Breast epithelium (tissue), 4 donors: ENCODE data around the gene BTRC. TPM values are rescaled to one million over a fixed set of nuclear protein-coding genes. Genes with fewer than 3 reads are reported as not detected.

ENCODE experiments used
- DNase-seq, 2 donors: peaks; one replicate each; pipeline ENCODE4 v3.0.0-alpha.2; 2019; ENCODE audit warnings: low spot score in 2 of 2
- H3K27ac ChIP-seq, 2 donors: fragments of 200-600 bp; sonication (generic) in 1 of 2; one replicate each; pipeline ENCODE4 v1.5.1; 2016 to 2019; ENCODE audit warnings: mild to moderate bottlenecking in 1 of 2
- H3K27me3 ChIP-seq, 2 donors: fragments of 200-600 bp; sonication (generic) in 1 of 2; one replicate each; pipeline versions ENCODE4 v1.5.1 to v1.6.0; 2017 to 2019; ENCODE audit warnings: control low read depth in 1 of 2, mild to moderate bottlenecking in 1 of 2
- H3K36me3 ChIP-seq: fragments of 200-600 bp; one replicate; pipeline ENCODE4 v1.5.1; 2019
- H3K4me1 ChIP-seq, 2 donors: fragments of 200-600 bp; sonication (generic); one replicate each; pipeline ENCODE4 v1.5.1; 2016 to 2019; ENCODE audit warnings: control low read depth in 1 of 2
- H3K4me3 ChIP-seq, 3 donors: fragments of 200-600 bp; sonication (generic); 1 replicate in 2 of 3; 2 replicates in 1 of 3; pipeline ENCODE4 v1.5.1; 2016 to 2019; ENCODE audit warnings: mild to moderate bottlenecking in 3 of 3, moderate library complexity in 2 of 3
- H3K9me3 ChIP-seq, 2 donors: fragments of 200-600 bp; sonication (generic) in 1 of 2; one replicate each; pipeline ENCODE4 v1.5.1; 2016 to 2019; ENCODE audit warnings: control low read depth in 1 of 2
- POLR2A ChIP-seq: fragments of 450-650 bp; IDR thresholded peaks from one replicate; pipeline ENCODE4 v1.6.1; 2016; ENCODE audit warnings: antibody characterized with exemption, mild to moderate bottlenecking, moderate library complexity
- POLR2AphosphoS5 ChIP-seq, 3 donors: sonication (generic); formaldehyde crosslinking; IDR thresholded peaks; one replicate each; pipeline ENCODE4 v1.6.1; 2017; ENCODE audit warnings: antibody characterized with exemption in 3 of 3
- intact Hi-C: fragments of 100-400 bp; cut with DNase I; formaldehyde crosslinking; loops from one replicate; pipeline ENCODE4 v1.15.1; 2023; ENCODE audit warnings: low total_unique reads
- total RNA-seq, 3 donors: library from RNA; depleted of rRNA; stranded (reverse); fragments of >200 nt; gene quantifications; one replicate each; pipeline ENCODE4 v1.1.0, GENCODE V29; 2016
- TF ChIP-seq, protein P1 (sequence below), 3 donors: fragments of 450-650 bp; IDR thresholded peaks; one replicate each; pipeline ENCODE4 v1.5.1; 2016 to 2017; ENCODE audit warnings: antibody characterized with exemption in 3 of 3, mild to moderate bottlenecking in 3 of 3, moderate library complexity in 3 of 3

BTRC gene
- total RNA-seq, 3 donors from 2014 or later = 13.4 to 24.3 (median 15.1) TPM

DNA sequence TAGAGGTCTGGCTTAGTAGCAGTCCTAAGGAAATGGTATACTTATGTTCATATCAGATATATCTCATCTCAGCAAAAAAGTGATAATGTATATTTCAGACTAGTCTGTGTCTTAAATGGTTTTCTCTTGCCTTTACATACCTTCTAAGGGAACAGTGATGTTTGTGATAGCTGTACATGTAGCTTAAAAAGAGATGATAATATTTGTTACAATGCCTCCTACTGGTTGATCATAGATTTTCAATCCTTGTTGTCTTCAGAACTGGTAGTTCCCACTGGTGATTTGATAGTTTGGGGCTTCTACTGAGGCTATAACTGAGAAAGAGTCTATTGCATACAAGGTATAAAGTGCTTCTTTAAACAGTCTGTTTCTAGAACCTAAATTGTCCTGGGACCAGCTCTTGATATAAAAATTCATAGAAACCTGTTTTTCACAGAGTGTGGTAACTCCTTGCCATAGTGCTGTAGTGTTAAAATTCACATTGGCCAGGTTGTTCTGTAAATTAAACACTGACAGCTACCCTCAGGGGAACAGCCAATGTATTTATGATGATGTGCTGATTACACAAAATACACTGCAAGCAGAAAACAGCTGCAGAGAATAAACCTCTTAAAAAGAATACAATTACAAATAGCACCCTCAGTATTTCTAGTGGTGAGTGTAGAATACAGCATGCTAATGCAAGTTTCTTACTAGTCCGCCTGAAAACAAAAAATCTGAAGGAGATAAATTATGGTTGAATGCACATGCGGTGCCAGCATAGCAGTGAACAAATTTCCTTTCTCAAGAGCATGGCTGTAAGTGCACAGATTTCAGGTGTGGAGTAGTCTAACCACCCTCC lies 90.3 kb downstream of the BTRC start:
- DNase-seq = no peak
- Histone ChIP-seq H3K36me3 (no peaks in the 10 kb centered on the region), H3K27me3 (no peaks in the 10 kb centered on the region), H3K27ac (no peak overlapping the region), H3K4me3 (no peak overlapping the region), H3K4me1 (no peaks in the 10 kb centered on the region), H3K9me3 (no peaks in the 10 kb centered on the region)
- TF ChIP-seq POLR2AphosphoS5 (IDR thresholded peaks at IDR 0.05) = no peak
- TF ChIP-seq, protein P1, sequence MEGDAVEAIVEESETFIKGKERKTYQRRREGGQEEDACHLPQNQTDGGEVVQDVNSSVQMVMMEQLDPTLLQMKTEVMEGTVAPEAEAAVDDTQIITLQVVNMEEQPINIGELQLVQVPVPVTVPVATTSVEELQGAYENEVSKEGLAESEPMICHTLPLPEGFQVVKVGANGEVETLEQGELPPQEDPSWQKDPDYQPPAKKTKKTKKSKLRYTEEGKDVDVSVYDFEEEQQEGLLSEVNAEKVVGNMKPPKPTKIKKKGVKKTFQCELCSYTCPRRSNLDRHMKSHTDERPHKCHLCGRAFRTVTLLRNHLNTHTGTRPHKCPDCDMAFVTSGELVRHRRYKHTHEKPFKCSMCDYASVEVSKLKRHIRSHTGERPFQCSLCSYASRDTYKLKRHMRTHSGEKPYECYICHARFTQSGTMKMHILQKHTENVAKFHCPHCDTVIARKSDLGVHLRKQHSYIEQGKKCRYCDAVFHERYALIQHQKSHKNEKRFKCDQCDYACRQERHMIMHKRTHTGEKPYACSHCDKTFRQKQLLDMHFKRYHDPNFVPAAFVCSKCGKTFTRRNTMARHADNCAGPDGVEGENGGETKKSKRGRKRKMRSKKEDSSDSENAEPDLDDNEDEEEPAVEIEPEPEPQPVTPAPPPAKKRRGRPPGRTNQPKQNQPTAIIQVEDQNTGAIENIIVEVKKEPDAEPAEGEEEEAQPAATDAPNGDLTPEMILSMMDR (IDR thresholded peaks at IDR 0.05) = no peak
- TF ChIP-seq POLR2A = no peak
- intact Hi-C loops = no loop called here

DNA sequence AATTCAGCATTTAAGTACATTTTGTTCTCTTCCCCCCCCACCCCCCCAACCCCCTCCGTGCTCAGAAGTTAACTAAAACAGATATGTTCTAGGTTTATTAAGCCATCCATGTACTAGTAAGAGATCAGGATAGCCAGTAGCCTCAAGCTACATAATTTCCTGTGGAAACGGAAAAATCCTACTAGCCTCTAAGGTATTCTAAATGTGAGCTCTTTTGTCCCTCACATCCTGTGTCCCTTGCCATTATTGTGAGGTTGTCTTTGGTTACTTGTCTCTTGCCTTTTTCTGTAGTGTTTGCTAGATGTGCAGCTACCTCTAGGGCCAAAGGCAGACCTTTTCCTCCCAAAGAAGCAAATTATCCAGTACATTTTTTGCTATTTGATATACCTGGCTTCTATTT lies 92.1 kb downstream of the BTRC start:
- intact Hi-C loops = no loop called here
- no peaks in the 10 kb centered on the region for H3K9me3 ChIP-seq
- H3K27ac ChIP-seq = no peak overlapping the region
- H3K4me3 ChIP-seq = no peak overlapping the region
- H3K36me3 ChIP-seq = no peaks in the 10 kb centered on the region
- DNase-seq = no peak
- no peaks in the 10 kb centered on the region for H3K27me3 ChIP-seq
- no peak for TF ChIP-seq POLR2A
- H3K4me1 ChIP-seq = no peaks in the 10 kb centered on the region

DNA sequence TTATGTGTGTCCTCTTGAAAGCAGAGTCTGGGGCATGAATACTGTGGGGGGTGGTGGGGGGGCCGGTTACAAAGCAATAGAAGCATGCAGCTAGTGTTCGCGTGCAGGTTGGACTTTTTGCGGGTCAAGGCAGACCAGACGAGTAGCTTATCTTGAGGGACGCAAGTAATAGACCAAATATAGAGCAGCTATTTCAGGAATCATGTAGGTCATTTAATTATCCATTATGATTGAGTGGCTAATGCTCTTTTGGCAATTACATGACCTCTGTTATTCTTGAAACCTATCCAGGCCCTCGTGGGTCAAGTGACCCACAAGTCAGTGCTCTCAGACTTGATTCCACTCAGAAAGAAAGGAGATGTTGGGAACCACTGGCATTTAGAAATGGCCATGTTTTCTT lies 93.0 kb downstream of the BTRC start:
- no peak for DNase-seq
- H3K36me3 ChIP-seq = no peaks in the 10 kb centered on the region
- H3K27me3 ChIP-seq = no peaks in the 10 kb centered on the region
- TF ChIP-seq POLR2A (no peak), POLR2AphosphoS5 (IDR thresholded peaks at IDR 0.05) (no peak)
- TF ChIP-seq, protein P1 (IDR thresholded peaks at IDR 0.05) = no peak
- no peaks in the 10 kb centered on the region for H3K4me1 ChIP-seq
- no peak overlapping the region for H3K4me3 ChIP-seq
- intact Hi-C loops = no loop called here
- no peaks in the 10 kb centered on the region for H3K9me3 ChIP-seq
- no peak overlapping the region for H3K27ac ChIP-seq

DNA sequence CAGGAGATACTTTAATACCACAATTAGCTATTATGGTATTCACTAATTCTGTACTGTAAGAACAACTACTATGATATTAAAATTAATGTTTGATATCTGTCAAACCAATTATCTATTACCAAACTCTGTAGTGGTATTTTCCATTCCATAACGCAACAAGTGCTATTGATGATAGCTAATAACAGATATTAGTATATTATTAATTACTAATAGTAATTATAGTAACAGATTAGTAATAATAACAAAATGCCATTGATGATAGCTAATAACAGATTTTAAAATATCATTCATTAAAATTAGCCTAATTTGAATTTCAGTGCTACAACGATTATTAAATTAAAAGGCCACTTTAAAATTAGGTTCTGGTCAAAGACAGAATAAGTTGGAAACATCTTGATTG lies 93.5 kb downstream of the BTRC start:
- no peak for TF ChIP-seq POLR2AphosphoS5 (IDR thresholded peaks at IDR 0.05)
- TF ChIP-seq, protein P1 (IDR thresholded peaks at IDR 0.05) = no peak
- TF ChIP-seq POLR2A = no peak
- H3K4me1 ChIP-seq = no peaks in the 10 kb centered on the region
- H3K4me3 ChIP-seq = no peak overlapping the region
- no peak for DNase-seq
- H3K27me3 ChIP-seq = no peaks in the 10 kb centered on the region
- intact Hi-C loops = no loop called here
- no peak overlapping the region for H3K27ac ChIP-seq
- H3K9me3 ChIP-seq = no peaks in the 10 kb centered on the region
- H3K36me3 ChIP-seq = no peaks in the 10 kb centered on the region

DNA sequence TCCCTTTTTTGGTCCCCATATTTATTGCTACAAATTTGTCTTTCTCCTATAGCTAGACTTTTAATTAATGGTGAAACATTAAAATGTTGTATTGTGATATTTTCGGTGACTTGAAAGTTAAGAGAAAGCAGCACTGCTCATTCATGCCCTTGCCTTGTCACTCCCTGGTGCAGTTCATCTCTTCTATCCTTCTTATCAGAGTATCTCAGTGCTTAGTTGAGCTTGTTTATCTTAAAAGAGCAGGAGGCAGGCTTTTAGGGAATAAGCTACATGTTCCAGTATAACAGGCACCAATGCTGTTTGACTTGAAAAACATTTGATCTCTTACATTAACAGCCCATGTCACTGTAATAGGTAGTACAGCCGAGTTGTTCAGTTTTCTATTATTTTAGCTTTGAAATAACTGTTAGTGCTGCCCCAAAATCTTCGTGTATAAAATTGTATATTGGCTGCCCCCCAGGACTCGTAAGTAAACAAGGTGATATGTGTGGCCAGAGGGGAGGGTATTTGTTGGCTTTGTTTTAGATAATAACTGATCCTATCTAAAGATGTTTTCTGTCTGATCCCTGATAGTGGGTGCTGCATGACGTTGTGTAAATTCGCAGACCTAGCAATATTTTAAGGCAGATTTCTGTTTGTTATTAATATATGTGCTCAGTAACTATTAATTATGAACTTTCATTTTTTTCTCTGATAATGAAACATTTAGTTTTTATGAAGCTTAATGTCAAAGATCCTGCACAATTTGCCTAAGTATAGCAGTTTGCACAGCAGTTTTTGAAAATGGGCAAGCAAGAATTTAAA lies 96.5 kb downstream of the BTRC start:
- TF ChIP-seq, protein P1 (IDR thresholded peaks at IDR 0.05) = no peak
- no peak for TF ChIP-seq POLR2AphosphoS5 (IDR thresholded peaks at IDR 0.05)
- intact Hi-C loops = no loop called here

More for the DNA sequence above, 96.5 kb downstream of the BTRC start:
- Histone ChIP-seq H3K36me3 (no peaks in the 10 kb centered on the region), H3K27ac (no peak overlapping the region), H3K4me1 (peaks cover 0 to 5% of the 10 kb centered on the region in 2 donors), H3K27me3 (no peaks in the 10 kb centered on the region), H3K4me3 (no peak overlapping the region), H3K9me3 (no peaks in the 10 kb centered on the region)
- no peak for DNase-seq
